GM19452 (cell line): ENCODE results near the gene DDX25.

Source experiments
- ATAC-seq: cut with Tn5 transposase; IDR thresholded peaks from one replicate; pipeline ENCODE4 v1.9.1; 2021; ENCODE audit not compliant: unreplicated experiment

Gene DDX25

DNA sequence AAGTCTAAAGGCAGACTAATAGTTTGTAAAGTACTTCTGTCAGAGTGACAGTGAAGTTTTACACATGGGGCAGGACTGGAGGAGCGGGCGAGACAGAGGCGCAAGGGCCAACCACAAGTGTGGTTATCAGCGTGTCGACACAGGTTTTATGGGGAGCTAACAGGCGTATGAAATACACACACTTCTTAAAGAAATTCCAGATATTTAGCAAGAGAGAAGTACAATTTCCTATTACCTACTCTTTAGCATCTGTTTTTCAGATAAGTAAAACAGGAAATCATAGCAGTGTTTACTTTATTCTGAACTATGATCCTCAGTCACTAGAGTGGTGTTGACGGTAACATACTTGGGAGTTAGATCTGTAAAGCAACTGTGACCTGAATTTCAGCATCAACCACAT, 64.0 kb downstream of the DDX25 start:
- ATAC-seq: no peak

DNA sequence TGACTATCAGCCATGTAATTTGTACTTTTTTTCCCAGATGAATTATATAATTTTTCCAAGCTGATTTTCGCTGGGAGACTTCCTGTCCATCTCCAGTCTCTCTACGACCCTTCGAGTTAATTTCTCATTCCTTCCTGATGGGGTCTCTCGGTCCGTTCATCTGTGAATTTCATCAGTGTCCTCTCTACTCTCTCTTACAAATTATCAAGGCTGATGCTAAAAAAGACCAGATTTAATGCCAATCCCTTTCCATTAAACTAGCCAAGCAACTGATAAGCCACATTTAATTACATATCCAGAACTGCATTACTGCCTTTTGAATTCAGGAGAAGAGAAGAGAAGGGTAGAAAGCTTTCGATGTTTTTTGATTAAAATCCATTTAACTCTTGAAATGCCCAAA, 67.3 kb downstream of the DDX25 start:
- no peak for ATAC-seq

- ATAC-seq: no peak
Observed at GRCh38 chr11:125974284-125974683, 70.0 kb downstream of the DDX25 start.

DNA sequence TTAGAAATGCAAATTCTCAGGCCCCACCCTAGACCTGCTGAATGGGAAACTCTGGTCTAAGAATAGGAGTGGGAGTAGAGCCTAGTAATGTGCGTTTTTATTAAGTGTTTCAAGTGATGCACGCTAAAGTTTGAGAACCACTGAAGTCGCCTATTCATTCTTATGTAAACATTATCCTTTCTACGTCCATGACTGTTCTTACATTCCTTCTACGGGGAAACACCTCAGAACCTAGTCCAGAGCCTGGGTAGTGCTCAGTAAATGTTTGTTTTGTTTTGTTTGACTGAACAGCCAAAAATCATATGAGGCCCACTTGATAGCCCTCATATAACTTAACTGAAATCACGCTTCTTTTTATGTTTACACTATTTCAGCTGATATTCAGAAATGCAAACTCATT, 71.3 kb downstream of the DDX25 start:
- no peak for ATAC-seq

- no peak for ATAC-seq
Observed at GRCh38 chr11:125976156-125976555, 71.8 kb downstream of the DDX25 start.

- no peak for ATAC-seq
Observed at GRCh38 chr11:125977333-125977732, 73.0 kb downstream of the DDX25 start.

- no peak for ATAC-seq
Observed at GRCh38 chr11:125978181-125978716, 73.9 kb downstream of the DDX25 start.
